Heart right ventricle (tissue), 16 donors: ENCODE measurements around the gene ZNF398. TPM values are rescaled to one million over a fixed set of nuclear protein-coding genes. Genes with fewer than 3 reads are reported as not detected.

ENCODE experiments used
- ATAC-seq, 8 donors: fragments of 200-7000 bp; cut with Tn5 transposase; one replicate each; pipeline ENCODE4 v1.9.1; 2020; ENCODE audit warnings: mild to moderate bottlenecking in 8 of 8, moderate library complexity in 8 of 8, moderate number of reproducible peaks in 1 of 8
- DNase-seq, 2 donors: peaks; one replicate each; pipeline ENCODE4 v3.0.0-alpha.2; 2020
- H3K27ac ChIP-seq, 10 donors: fragments of 200-600 bp; sonication (generic) in 2 of 10; one replicate each; pipeline versions ENCODE4 v1.5.0 to v1.8.0; 2020 to 2022; ENCODE audit warnings: mild to moderate bottlenecking in 3 of 10
- H3K27me3 ChIP-seq, 7 donors: fragments of 200-600 bp; one replicate each; pipeline ENCODE4 v1.8.0; 2021 to 2022; ENCODE audit warnings: mild to moderate bottlenecking in 2 of 7
- H3K36me3 ChIP-seq, 9 donors: fragments of 200-600 bp; sonication (generic) in 1 of 9; one replicate each; pipeline versions ENCODE4 v1.5.0 to v1.8.0; 2020 to 2022; ENCODE audit warnings: mild to moderate bottlenecking in 2 of 9
- H3K4me1 ChIP-seq, 9 donors: fragments of 200-600 bp; sonication (generic) in 1 of 9; one replicate each; pipeline versions ENCODE4 v1.5.0 to v1.8.0; 2020 to 2022; ENCODE audit warnings: mild to moderate bottlenecking in 4 of 9
- H3K4me3 ChIP-seq, 10 donors: fragments of 200-600 bp; sonication (generic) in 2 of 10; one replicate each; pipeline versions ENCODE4 v1.5.0 to v1.8.0; 2020 to 2022; ENCODE audit warnings: mild to moderate bottlenecking in 7 of 10, moderate library complexity in 2 of 10
- H3K9me3 ChIP-seq, 11 donors: fragments of 200-600 bp in 10 of 11; sonication (generic) in 2 of 11; one replicate each; pipeline versions ENCODE4 v1.5.0 to v1.8.0; 2013 to 2022; ENCODE audit warnings: mild to moderate bottlenecking in 2 of 11, control low read depth in 1 of 11, moderate library complexity in 1 of 11
- CTCF ChIP-seq, 9 donors: fragments of 200-600 bp; sonication (generic) in 2 of 9; IDR thresholded peaks; one replicate each; pipeline versions ENCODE4 v1.5.0 to v1.8.0; 2021 to 2022; ENCODE audit warnings: antibody characterized with exemption in 9 of 9, mild to moderate bottlenecking in 5 of 9, moderate library complexity in 1 of 9
- WGBS, 2 donors: extraction: QIAGEN DNeasy Blood & Tissue Kit; methylation state at CpG; one replicate each; pipeline ENCODE4 v1.1.7; 2013; ENCODE audit warnings: inconsistent platforms in 1 of 2; 5-methylcytosine and 5-hydroxymethylcytosine counted together
- intact Hi-C, 10 donors: fragments of 100-400 bp; cut with DNase I; formaldehyde crosslinking; loops; one replicate each; pipeline versions ENCODE4 v1.11.1 to v1.14.2; 2022
- polyA plus RNA-seq, 2 donors: library from polyadenylated mRNA; stranded (reverse); fragments of 200-250 nt; gene quantifications; one replicate each; pipeline ENCODE4 v1.2.3, GENCODE V29; 2013
- total RNA-seq, 10 donors: library from RNA; stranded (reverse); fragmentation: NEBNext Ultra II Directional in 3 of 10; extraction: Animal tissue kit (Norgen Biotek cat#: 25700) in 3 of 10; gene quantifications; one replicate each; pipeline versions ENCODE4 v1.2.1 to v1.2.4, GENCODE V29; 2021 to 2023
- donor health status: Arrhythmogenic right ventricular cardiomyopathy.
- donor health status: ischemic (EF 13 %, LVEDD 7.1; RV severe dilation, severe dysfunction).
- donor health status: healthy with polysubstance abuse.
- donor health status: DM: no; HTN: yes; CAD: no.
- donor health status: DM: no; HTN: no; CAD: no.
- donor health status: ischemic (EF 25% LVEDD 6.9; RV normal size, moderate dysfunction).
- donor health status: ischemic (EF 25% LVEDD 5.7; RV mildly dilated, moderate dysfunction).
- donor health status: healthy.
- donor health status: DM: yes; HTN: yes; CAD: no.
- donor health status: Ischemic cardiomyopathy.
- donor health status: ischemic (EF 35%, LVEDD 5.7; RV mildly dilated, moderate dysfunction).
- donor health status: nonischemic (EF 11% LVEDD 7.7; RV severe dilation, severe dysfunction).
- donor health status: DM: yes; HTN: yes; CAD: no.
- donor health status: PGD.
- donor health status: ischemic (EF 29% LVEDD 5.4; RV normal size, mild dysfunction).
- donor health status: nonischemic (EF 23%, LVEDD 6.1; RV moderate dilation, normal function).

The ZNF398 gene
- total and polyA plus RNA-seq, 12 donors, result 2.0 to 9.2 (median 7.4) TPM

GRCh38 chr7:149217570-149217969 is 70.3 kb downstream of the ZNF398 start:
- Histone ChIP-seq H3K4me3 (no peak overlapping the region), H3K27ac (no peak overlapping the region), H3K36me3 (peaks cover 0 to 100% (median 55%) of the 10 kb centered on the region in 9 donors), H3K9me3 (no peaks in the 10 kb centered on the region), H3K27me3 (no peaks in the 10 kb centered on the region), H3K4me1 (peaks cover 0 to 5% (median 0%) of the 10 kb centered on the region in 9 donors)
- ATAC-seq, result no peak
- no peak for DNase-seq
- TF ChIP-seq CTCF (IDR thresholded peaks at IDR 0.05), result no peak
- WGBS, 2 donors, result 85 to 88% methylated on average over 6 of the region's 6 CpGs
- intact Hi-C loops, result no loop called here

- H3K4me3 ChIP-seq, result no peak overlapping the region
- intact Hi-C loops, result no loop called here
- peaks cover 0 to 5% (median 0%) of the 10 kb centered on the region in 9 donors for H3K4me1 ChIP-seq
- no peak for ATAC-seq
- H3K27me3 ChIP-seq, result no peaks in the 10 kb centered on the region
- H3K27ac ChIP-seq, result no peak overlapping the region
- TF ChIP-seq CTCF (IDR thresholded peaks at IDR 0.05), result no peak
- no peak for DNase-seq
- H3K36me3 ChIP-seq, result peaks cover 0 to 100% (median 50%) of the 10 kb centered on the region in 9 donors
- 74 to 84% methylated on average over 10 of the region's 10 CpGs for WGBS, 2 donors
- H3K9me3 ChIP-seq, result no peaks in the 10 kb centered on the region
These were observed 71.5 kb downstream of the ZNF398 start for GRCh38 chr7:149218469-149219420.

- whole genome bisulfite sequencing, 2 donors, result 74 to 76% methylated on average over 6 of the region's 6 CpGs
- Histone ChIP-seq H3K27me3 (no peaks in the 10 kb centered on the region), H3K36me3 (peaks cover 0 to 98% (median 45%) of the 10 kb centered on the region in 9 donors), H3K4me1 (peaks cover 0 to 5% (median 0%) of the 10 kb centered on the region in 9 donors), H3K9me3 (no peaks in the 10 kb centered on the region), H3K27ac (no peak overlapping the region), H3K4me3 (no peak overlapping the region)
- ATAC-seq (no peak), DNase-seq (no peak)
- TF ChIP-seq CTCF (IDR thresholded peaks at IDR 0.05), result no peak
- intact Hi-C loops, result no loop called here
These were observed 73.3 kb downstream of the ZNF398 start for GRCh38 chr7:149220534-149220933.

GRCh38 chr7:149223176-149223575 is 75.9 kb downstream of the ZNF398 start:
- H3K27ac ChIP-seq, result no peak overlapping the region
- ATAC-seq, result no peak
- WGBS, 2 donors, result 93 to 94% methylated on average over 8 of the region's 8 CpGs
- TF ChIP-seq CTCF (IDR thresholded peaks at IDR 0.05), result no peak
- intact Hi-C loops, result no loop called here
- H3K4me3 ChIP-seq, result no peak overlapping the region
- no peaks in the 10 kb centered on the region for H3K27me3 ChIP-seq
- H3K4me1 ChIP-seq, result no peaks in the 10 kb centered on the region
- H3K9me3 ChIP-seq, result no peaks in the 10 kb centered on the region
- no peak for DNase-seq
- peaks cover 0 to 79% (median 37%) of the 10 kb centered on the region in 9 donors for H3K36me3 ChIP-seq
